Stimulated activated CD8-positive, alpha-beta memory T cell treated with anti-CD3 and anti-CD28 coated beads, Interleukin-2, amount 100 ng/mL, for 1 hour (primary cell): ENCODE measurements around the gene OR10H3.
"Not testable (repeated sequence)": the region's sequence is repeated elsewhere in the genome, so short reads cannot be mapped to it uniquely, and the experiment has no call there.

Source experiments
- DNase-seq, 2 donors: peaks; one replicate each; pipeline ENCODE4 v3.0.0-alpha.2; 2020; ENCODE audit warnings: low read depth in 2 of 2

OR10H3 gene, protein sequence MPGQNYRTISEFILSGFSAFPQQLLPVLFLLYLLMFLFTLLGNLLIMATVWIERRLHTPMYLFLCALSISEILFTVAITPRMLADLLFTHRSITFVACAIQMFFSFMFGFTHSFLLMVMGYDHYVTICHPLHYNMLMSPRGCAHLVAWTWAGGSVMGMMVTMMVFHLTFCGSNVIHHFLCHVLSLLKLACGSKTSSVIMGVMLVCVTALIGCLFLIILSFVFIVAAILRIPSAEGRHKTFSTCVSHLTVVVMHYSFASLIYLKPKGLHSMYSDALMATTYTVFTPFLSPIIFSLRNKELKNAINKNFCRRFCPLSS

DNA sequence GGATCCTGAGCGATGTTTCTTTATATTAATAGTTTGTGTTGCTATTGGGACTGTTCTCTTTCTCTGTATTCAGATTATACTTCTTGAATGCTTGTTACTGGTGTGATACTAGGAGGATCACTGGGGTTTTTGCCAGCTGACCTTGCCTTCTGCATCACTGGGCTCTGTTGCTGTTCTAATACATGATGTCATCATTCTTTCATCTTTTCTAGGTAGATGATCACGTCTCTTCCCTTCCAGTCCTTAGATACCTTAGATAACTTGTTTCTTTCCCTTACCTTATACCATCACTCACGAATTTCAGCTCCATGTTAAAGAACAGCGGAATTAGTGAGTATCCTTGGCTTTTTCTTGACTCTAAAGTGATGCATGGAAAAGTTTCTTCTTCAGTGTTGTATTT, at the start of gene OR10H3:
Gene OR10H3 (plus strand): TSS at position 264 of the 400 bp plus-strand sequence. CDS start 3,408 bp downstream, outside the sequence.
- DNase-seq = no peak

GRCh38 chr19:15696654-15697194, 41.1 kb upstream of the OR10H3 start:
- no peak for DNase-seq

DNA sequence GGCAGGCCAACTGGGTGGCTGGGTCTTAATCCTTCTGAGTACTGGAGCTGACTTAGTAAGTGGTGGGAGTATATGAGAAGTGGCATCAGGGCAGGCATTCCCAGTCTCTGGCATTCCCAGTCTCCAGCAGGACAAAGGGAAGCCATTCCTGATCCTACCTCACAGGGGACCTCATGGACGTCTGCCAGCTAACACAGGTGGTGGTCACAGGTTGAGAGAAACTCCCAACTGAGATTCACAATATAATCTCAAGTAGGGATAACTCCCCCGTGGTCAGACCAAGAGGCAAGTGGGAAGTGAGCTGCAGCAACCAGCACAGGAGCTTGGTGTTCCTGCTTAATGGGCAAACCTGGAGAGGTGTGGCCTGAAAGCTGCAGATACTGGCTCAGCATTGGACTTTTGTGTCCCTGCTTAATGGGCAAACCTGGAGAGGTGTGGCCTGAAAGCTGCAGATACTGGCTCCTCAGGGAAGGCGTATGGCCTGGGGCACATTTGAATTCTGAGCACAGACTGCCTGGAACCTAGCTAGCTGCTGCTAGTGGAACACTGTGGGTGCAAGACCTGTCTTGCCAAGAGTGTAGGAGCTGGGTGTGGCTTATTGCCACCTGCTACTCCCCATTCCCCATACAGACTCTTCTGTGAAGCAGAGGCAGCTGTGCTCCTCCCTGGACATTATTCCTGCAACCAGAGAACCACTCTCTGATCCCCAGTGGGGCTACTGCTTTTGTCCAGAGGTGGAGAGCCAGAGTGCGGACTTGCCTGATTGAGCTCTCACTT, 35.8 kb upstream of the OR10H3 start:
- no peak for DNase-seq

DNA sequence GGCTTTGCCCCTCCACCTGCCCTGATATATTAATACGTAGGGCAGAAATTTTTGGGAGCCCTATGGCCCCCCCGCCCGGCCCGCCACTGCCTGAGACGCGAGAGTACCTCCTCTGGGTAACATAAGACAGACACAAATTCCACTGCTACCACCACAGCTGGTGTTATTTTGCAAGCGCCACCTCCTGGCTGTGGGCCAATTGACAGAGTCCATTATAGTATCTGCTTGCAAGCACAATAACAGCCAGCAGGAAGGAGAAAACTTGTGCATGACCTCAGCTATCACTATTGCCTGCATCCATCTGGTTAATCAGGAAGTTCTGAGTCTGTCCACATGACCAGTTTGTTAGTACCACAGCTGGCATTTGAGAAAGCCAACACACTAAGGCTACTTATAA, 35.3 kb upstream of the OR10H3 start:
- peak in 1 of 2 donors; percentile 2 for DNase-seq

DNA sequence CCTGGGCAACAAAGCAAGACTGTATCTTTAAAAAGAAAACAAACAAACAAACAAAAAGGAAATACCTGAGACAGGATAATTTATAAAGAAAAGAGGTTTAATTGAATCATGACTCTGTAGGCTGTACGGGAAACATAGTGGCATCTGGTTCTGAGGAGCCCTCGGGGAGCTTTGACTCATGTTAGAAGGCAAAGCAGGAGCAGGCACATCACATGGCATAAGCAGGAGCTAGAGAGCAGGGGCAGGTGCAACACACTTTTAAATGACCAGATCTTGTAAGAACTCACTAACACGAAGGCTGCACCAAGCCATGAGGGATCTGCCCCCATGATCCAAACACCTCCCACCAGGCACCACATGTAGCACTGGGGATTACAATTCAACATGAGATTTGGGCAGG, 23.1 kb upstream of the OR10H3 start:
- DNase-seq = no peak

DNA sequence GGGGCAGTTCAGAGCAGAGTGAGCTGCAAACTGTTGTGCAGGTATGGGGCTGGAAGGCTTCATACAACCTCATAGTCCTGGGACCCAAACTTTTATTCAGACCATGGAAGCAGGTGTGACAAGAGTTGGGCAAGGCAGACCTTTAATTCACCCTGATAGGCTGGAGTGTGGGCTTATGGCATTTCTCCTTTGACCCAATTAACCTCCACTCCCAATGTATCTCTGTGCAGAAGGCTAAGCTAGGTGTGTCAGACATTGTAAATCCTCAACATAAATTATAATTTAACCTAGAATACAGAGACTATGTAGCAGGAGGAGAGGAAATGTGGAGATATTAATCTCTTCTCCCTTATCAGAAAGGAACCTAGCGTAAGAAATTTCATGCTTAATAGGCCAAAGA, 22.1 kb upstream of the OR10H3 start:
- no peak for DNase-seq

DNA sequence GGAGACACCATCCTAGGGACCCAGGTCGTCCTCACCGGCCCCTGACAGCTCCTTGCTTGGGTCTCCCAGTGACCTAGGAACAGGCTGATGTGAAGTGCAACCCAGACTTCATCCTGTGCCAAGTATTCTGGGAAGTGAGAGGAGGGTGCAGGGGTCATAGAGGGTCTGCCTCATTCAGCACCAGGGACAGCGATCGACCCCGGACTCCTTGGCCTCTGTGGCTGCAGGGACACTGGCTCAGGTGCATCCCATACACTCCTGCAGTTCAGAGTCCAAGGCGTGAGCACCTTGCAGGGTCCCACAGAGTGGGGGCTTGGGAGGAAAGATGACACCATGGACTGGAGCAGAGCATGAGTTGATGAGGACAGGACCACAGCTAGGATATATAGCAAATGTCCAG, 20.0 kb upstream of the OR10H3 start:
- DNase-seq = no peak

GRCh38 chr19:15721268-15721667, 16.5 kb upstream of the OR10H3 start:
- DNase-seq = no peak

GRCh38 chr19:15722956-15723355, 14.8 kb upstream of the OR10H3 start:
- DNase-seq = no peak

- DNase-seq = no peak
Observed at GRCh38 chr19:15727724-15728123, 10.1 kb upstream of the OR10H3 start, which contains the start of gene OR10H2. Gene OR10H2, plus strand, starts transcription at chr19:15728024. Its CDS starts 20 bp downstream, at chr19:15728044.

DNA sequence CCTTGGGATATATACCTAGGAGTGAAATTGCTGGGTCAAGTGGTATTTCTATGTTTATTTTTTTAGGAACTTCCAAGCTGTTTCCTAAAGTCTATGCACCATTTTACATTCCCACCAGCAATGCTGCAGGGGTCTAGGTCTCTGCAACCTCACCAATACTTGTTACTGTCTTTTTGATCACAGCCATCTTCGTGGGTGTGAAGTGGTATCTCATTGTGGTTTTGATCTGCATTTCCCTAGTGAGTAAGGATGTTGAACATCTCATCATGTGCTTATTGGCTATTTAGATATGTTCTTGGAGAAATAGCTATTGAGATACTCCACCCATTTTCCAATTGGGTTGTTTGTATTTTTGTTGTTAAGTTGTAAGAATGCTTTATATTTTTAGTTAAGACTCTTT, 7.2 kb upstream of the OR10H3 start:
- no peak for DNase-seq

GRCh38 chr19:15732388-15732787, 5.4 kb upstream of the OR10H3 start:
- no peak for DNase-seq

DNA sequence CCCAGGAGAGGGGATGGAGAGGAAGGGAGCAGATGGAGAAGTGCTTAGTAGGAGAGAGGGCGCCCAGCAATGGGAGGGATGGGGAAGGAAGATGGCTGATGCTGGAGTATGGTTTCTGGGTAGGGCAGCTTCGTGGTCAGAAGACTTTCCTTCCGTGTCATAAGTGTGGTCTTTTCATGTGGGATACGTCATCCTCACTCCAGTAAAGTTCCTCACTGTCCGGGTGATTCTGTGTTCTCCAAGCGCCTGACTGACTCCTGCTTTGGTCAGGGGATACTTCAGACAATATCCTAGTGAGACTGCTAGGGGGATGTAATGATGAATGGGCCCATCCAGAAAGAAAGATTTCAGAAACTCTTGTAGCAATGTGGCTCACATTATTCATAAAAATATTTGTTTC, 3.9 kb upstream of the OR10H3 start:
- DNase-seq = no peak

- no peak for DNase-seq
Observed at GRCh38 chr19:15740785-15741184, 3.0 kb downstream of the OR10H3 start.

DNA sequence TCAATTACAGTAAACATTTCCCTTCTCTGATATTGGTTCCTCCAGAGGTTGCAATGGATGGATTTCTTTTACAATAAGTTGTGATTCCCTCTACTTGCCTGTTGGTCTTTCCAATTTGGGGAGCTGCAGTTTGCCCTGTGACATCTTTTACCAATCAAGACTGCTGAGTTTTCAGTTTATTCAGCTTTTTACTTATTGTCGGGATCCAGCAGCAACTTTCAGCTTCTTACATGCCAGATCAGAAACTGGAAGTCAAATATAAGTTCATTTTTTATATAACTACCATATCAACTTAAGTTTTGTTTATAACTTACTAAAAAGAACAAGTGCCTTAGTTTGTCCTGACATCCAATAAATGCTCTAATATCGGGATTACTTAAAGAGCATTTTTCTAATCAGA, 10.5 kb downstream of the OR10H3 start:
- DNase-seq = no peak

DNA sequence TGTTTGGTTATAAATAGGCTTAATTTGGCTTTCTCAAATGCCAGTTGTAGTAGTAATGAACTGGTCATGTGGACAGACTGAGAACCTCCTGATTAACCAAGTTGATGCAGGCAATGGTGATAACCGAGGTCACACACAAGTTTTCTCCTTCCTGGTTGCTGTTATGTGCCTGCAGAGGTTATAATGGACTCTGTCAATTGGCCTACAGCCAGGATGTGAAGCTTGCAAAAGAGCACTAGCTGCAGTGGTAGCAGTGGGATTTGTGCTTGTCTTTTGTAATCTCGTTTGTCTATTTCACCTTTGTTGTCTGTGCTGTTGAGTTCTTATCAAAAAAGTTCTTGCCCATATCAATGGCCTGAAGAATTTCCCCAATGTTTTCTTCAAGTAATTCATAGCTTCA, 20.6 kb downstream of the OR10H3 start:
- DNase-seq = no peak

DNA sequence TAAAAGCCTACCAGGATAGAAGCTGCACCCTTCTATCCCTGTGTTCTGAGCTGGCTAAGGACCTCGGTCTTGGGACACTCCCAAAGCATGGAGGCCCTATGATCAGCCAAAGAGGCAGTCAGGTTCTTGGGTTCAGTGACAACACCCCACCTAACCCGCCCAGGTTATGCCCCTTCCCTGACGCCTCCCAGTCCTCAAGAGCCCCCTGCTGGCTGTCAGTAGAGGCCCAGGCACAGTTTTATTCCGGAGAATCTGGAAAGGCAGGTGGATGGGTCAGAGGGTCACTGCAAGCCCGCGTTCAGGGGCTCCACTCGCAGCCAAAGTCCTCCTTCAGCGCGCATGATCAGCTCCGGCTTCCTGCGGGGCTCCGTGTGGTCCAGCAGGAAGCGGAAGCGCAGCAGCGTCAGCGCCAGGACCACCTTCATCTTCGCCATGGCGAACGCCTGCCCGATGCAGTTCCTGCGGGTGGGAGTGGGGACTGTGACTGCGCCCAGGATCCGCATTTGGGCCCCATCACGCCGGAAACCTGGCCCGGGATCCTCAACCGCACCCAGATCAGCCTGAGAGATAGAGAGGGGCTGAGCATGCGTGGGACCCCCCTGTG, 22.3 kb downstream of the OR10H3 start:
- DNase-seq = no peak

DNA sequence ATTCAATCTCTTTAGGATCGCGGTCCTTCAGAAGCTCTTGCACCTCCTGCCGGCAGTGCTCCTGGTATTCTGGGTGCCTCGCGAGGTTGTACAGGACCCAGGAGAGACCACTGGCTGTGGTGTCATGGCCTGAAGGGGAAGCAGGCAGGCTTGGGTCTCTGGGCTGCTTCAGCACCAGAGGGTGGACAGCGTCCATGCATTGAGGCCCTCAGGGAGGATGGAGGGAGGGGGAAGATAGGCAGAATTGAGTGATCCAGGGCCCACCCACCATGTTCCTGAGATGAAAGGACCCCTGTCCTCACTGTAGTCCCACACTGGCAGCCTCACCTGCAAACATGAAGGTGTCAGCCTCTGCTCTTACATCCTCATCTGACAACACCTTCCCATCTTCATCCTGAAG, 31.8 kb downstream of the OR10H3 start:
- DNase-seq = no peak

- DNase-seq = not testable (repeated sequence)
Observed at GRCh38 chr19:15774159-15774558, 36.4 kb downstream of the OR10H3 start.

DNA sequence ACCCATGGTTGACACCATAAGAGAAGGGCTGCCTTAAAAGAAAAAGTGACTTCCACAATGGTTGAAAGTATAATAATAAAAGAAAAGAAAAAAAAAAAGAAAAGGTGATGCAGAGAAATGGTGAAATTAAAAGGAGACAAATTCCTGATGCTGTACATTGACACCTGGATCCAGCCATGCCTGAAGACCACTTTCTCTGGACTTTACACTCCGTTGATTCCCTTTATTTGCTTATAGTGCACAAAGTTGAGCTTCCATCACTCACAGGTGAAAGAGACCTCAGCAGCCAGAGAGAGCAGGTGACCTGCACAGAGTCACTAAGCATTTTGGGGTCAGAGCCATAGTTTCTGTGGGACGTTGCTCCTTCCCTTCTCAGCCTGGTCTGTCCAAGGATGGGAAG, 37.5 kb downstream of the OR10H3 start:
- no peak for DNase-seq

DNA sequence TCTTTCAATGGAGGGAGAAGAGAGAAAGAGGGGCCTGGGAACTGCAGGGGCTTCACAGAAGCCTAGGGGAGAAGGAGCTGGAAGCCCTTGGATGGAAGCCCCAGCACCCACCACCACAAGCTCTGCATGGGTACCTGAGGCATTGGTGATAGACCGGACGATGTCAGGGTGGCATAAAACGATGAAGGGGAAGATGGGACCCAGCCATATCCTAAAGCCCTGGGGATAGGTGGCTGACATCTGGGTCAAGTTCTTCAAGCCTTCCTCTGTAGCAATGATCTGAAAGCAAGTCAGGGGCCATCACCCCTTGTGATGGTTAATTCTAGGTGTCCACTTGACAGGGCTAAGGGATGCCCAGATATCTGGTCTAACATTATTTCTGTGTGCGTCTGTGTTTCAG, 38.5 kb downstream of the OR10H3 start:
- DNase-seq = no peak
